NCI-H146 treated with DMSO at 0.1 percent for 48 hours (cell line): Measurements from ENCODE around the gene AFDN.

Experiments used
- DNase-seq: peaks from one replicate; lab custom pipeline; 2025; ENCODE audit not compliant: unreplicated experiment; lab: John Stamatoyannopoulos, UW

AFDN gene

GRCh38 chr6:167840526-167841179 is 13.9 kb downstream of the AFDN start:
- no peak for DNase-seq

- no peak for DNase-seq
These were observed 15.3 kb downstream of the AFDN start for GRCh38 chr6:167841981-167842380.

GRCh38 chr6:167842457-167842856 is 15.7 kb downstream of the AFDN start:
- DNase-seq = no peak

GRCh38 chr6:167843023-167843422 is 16.3 kb downstream of the AFDN start:
- no peak for DNase-seq

- no peak for DNase-seq
These were observed 19.1 kb downstream of the AFDN start for GRCh38 chr6:167845856-167846255.

GRCh38 chr6:167846997-167847606 is 20.4 kb downstream of the AFDN start:
- no peak for DNase-seq

GRCh38 chr6:167847936-167848335 is 21.2 kb downstream of the AFDN start:
- no peak for DNase-seq

GRCh38 chr6:167848783-167849182 is 22.1 kb downstream of the AFDN start:
- no peak for DNase-seq

GRCh38 chr6:167849846-167850459 is 23.2 kb downstream of the AFDN start:
- no peak for DNase-seq

- no peak for DNase-seq
These were observed 24.1 kb downstream of the AFDN start for GRCh38 chr6:167850782-167851181.

GRCh38 chr6:167851370-167851952 is 24.8 kb downstream of the AFDN start:
- DNase-seq = no peak

- DNase-seq = no peak
These were observed 29.2 kb downstream of the AFDN start for GRCh38 chr6:167855825-167856425.

GRCh38 chr6:167856474-167856873 is 29.8 kb downstream of the AFDN start:
- DNase-seq = no peak

GRCh38 chr6:167856999-167857660 is 30.4 kb downstream of the AFDN start:
- no peak for DNase-seq

- DNase-seq = no peak
These were observed 31.4 kb downstream of the AFDN start for GRCh38 chr6:167858086-167858591.

- no peak for DNase-seq
These were observed 32.3 kb downstream of the AFDN start for GRCh38 chr6:167858842-167859664.

GRCh38 chr6:167860550-167861226 is 34.0 kb downstream of the AFDN start:
- DNase-seq = no peak

GRCh38 chr6:167861424-167861823 is 34.7 kb downstream of the AFDN start:
- DNase-seq = no peak

- no peak for DNase-seq
These were observed 37.2 kb downstream of the AFDN start for GRCh38 chr6:167863897-167864296.

GRCh38 chr6:167866642-167867041 is 39.9 kb downstream of the AFDN start:
- DNase-seq = no peak
